Ammon's horn (tissue), 1 donor: ENCODE results near the gene LHFPL3.

Experiments
- DNase-seq: peaks from one replicate; pipeline ENCODE4 v3.0.0-alpha.2; 2016; ENCODE audit warnings: low spot score

The LHFPL3 gene

DNA sequence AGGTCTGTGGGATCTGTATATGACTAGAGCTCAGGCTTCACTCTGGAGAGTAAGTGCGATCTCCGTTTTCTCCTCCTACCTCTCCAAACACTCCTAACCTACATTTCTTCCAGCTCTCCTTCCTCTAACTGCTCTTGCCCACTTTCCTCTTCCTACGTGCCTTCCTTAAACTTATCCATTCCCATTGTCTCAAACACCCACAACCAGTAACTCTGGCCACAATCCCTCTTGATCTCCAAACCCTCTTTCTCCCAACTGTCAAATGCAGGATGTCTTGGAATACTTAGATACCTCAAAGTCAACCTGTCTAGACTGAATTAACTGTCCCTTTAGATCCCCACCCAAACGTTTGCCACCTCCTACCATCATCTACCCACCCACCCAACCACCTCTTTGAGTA, 471.9 kb downstream of the LHFPL3 start:
- DNase-seq = no peak

DNA sequence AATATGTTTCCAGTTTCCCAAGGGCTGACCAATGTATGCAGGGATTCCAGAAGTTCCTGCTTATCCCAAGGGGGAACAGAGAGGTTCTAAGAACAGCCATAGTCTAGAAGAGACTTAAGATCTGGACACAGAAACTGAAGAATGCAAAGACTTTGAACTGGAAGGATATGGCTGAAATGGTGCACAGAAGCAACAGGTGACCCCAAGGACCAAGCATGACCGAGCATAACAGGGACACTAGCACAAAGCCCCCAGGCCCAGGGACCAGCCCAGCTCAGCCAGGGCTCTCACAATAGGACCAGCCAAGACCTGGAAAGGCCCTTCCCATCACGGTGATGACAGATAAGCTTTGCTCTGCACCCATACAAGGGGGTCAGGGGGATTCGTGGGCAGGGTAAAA, 472.6 kb downstream of the LHFPL3 start:
- no peak for DNase-seq

DNA sequence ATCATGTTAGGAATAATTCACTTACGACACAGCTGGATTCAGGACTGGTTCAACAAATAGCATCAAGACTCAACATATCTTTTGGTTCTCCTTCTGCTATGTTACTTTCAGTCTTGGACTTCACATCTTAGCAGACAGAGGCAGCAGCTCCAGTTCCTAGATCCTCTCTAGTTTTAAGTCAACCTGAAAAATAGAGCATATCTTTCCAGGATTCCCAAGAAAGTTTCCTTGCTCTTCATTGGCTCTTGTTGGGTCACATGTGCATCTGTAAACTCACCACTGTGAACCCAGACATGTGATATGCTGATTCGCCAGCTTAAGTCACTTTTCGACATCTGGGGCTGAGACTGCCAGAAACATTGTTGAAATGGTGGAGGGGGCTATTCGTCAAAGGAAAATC, 475.5 kb downstream of the LHFPL3 start:
- DNase-seq = no peak

DNA sequence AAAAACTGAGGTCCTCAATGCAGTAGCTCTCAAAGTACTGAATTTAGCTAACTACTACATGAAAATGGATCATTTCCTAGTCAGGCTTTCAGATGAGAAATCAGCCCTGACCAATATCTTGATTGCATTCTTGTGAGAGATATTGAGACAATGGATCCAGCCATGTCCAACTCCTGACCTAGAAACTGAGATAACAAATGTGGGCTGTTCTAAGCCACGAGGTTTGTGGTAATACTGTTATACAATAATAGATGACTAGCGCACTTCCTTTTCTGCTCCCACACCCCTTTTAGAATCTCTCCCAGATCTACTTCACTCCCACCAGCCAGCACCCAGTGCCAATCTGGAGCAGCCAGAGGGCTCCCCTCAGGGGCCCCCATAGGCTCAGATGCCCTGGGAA, 476.3 kb downstream of the LHFPL3 start:
- no peak for DNase-seq

DNA sequence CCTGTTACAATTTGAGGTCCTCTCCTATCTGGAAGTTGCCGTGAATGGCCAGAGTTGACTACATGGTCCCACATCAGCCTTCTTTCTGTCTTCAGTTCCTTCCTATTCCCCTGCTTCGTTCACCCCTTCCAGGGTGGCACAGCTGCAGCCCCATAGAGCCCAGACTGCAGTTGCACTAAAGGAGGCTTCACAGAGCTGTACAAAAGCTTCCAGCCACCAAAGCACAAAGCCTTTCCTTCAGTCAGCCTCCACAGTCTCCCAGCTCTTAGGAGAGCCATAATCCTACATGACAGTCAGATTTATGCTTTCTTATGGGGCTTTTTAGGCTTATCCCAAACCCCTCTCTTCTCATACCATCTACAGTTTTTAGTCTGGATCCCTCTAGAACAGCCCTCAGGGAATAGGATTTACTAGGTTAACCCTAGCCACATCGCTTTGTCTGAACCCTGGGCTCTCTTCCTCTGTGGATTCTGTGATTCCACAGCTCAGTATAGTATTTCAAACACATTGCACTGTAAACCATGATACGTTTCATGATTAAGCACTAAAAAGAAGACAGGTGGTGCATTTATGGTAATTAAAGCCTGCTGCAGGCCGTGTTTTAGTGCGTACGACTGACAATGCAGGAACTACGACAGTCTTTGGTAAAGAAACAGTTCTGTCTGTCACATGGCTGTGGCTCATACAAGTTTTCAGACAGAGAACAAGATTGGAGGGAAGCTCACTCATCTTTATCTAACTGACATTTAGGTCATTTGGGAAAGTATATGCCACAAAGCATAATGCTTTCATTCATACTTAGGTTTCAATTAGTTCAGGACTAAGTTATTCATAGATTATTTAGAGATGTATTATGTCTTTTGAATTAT, 477.3 kb downstream of the LHFPL3 start:
- DNase-seq = peak; percentile 69

DNA sequence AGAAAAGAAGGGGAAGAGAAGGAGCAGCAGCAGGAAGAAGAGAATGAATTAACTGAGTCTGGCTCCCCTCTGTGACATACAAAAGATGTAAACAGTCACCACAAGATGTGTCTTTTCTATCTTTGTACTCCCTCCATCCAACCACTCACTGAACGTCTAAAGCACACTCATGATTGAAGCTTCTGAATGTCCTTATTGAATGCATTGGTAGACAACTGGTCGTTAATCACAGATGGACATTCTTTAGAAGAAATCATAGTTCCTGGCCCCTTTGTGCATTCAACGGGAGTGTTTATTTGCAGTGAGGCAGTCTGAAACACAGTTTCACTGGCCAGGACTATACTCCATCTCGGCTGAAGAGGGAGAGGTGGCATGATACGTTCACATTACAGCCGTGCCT, 479.3 kb downstream of the LHFPL3 start:
- DNase-seq = no peak

DNA sequence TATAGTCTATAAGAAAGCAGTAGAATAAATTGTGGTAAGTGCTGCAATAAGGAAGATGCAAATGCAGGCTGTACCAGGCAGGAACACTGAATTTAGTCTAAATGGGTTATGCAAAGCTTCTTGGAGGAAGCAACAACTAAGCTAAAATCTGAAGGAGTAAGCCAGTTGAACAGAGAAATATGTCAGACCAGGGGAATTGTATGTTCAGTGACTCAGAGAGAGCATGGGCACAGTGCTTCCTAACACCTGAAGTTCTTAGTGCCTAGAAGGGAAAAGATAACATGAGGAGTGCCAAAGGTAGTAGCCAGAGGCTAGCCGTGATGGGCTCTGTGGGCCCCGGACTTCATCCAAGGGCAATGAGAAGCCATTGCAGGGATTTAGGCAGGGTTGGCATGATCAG, 481.5 kb downstream of the LHFPL3 start:
- DNase-seq = no peak

DNA sequence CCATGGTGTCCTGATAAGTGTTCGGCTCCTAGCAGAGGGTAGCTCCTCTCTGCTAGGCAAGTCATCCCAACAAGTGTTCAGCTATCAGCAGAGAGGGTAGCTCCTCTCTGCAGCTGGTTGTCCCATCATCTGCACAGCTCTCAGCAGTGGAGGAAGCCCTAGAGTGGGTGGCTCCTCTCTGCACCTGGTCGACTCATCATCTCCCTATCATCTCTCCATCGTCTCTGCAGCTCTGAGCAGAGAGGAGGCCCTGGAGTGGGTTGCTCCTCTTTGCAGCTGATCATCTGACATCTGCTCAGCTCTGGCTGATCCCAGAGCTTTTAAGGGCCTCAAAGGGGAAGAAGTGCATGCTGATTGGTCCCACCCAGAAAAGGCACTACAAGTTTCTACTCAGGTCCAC, 485.7 kb downstream of the LHFPL3 start:
- no peak for DNase-seq

DNA sequence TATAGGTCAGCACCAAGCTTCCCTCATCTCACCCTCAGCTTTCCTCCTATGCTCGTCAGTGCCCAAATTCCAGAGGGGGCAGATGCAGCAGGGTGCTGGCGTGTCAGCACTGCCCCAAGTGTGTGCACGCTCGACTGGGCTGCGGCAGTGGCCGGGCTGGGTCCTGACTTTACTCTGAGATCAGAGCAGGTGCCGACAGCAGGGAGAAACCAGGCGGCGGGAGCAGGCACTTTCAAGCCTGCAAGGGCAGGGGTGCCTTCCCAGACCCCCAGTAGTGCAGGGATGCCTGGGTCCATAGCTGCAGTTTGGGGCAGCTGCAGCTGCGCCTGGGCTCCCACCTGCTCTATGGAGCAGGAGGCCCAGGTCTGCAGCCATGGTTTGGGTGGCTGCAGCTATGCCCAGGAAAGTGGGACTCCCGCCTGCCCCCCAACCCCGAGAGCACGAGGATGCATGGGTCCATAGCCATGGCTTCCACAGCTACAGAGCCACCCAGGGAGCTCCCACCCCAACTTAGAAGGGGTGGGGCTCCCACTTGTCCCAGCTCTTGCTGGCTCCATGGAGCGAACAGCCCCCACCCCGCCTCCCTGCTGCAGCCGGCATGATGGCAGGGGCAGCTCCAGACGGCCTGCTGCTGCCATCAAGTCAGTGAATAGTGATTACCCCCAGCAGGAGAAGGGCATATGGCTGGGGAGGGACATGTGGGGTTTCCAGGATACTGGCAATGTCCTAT, 486.4 kb downstream of the LHFPL3 start:
- peak; percentile 37 for DNase-seq

DNA sequence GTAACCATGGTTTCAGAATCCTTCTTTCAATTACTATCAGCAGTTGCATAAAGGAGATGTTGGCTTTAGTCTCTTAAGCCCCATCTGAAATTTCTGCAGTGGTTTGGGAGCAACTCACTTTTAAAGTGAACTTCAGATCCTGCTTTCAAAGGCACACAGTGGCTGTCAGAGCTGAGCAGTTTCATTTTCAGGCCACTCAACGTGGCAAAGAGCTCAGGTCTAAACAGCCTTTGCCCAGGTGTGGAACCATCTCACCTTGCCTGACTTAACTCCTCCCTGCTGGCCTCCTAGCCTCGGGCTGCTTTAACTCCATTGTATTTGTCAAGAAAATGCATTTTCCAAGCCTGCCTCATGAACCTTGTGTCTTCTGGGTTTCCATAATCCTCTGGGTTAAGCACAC, 488.1 kb downstream of the LHFPL3 start:
- no peak for DNase-seq

DNA sequence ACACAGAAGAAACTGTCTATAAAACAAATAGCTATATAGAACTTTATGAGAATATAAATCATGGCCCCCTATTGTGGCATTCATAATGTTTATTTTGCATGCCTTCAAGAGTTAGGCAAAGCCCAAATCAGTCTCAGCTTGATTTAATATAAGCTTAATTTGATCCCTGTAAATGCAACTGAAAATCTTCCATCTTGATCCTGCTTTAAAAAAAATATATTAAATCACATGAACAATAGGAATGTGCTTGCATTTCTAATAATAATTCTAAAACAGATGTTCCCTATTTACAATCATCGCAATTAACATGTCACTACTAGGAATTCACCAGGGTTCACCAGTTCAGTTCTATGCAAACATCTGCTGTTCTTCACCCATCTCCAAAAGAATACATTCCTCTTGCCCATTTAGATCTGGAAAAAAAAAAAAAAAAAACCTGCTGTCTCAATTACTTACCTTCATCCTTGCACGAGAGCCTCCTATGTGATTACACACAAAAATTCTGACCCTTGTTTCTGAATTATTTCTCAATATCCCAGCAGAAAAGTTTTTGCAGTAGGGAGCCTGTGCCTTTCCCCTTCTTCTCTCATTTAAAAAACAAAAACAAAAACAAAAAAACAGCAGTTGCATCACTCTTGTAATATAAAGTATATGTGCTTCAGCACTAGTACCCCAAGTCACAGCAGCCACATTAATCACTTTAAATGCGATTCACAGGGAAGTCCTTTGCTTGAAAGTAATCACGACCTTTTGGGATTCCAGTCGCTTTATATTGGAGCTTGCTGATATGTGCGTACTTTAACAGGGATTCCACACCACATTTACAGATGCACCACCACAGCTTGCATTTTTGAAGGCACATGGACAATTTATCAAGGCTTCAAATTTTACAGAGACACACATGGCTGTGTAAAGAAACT, 490.8 kb downstream of the LHFPL3 start:
- DNase-seq = no peak

DNA sequence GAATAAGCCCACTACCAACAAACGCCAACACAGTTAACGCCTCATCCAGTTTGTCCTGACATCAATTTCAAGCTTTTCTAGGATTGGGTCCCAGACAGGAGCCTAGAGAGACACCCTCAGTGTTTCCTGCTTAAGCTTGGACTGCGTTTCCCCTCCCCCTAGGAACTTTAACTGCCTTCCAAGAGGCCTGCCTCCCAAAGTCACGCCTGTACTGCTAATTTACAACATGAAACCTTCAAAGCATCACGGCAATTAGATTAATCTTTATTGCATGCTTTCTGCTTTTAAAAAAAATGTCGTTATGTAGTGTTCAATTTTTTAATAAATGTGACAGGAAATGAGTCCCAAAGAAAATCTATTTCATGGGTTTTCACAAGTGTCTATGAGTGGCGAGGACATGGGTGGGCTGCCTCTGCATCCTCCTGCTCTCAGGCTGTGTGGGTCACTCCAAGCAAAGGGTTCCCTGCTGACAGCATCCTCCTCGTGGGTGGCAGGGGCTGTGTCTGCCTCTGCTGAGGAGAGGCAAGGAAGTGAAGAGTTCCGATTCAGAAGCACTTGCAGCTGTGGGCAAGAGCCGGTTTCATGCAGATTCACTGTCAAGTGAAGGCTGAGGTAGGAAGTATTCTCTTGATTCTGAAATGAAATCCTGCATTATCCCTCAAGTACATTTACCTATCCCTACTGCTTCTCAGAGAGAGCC, 492.6 kb downstream of the LHFPL3 start:
- DNase-seq = no peak

DNA sequence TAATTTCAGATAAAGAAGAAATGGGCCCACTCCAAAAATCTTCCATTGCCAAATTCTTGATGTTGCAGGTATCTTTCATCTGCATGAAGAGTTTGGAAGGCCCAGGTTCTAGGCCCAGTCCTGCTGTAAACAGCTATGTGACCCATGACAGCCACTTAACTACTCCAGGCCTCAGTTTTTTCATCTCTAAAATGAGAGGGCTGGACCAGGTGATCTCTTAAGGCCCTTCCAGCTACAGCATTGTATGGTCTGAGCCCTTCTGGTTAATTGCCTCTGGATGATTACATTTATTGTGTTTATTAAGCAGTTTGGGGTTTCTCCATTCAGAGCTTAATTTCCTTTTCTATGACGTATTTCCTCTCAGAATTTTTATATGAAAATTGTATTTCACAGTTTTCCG, 494.8 kb downstream of the LHFPL3 start:
- no peak for DNase-seq

DNA sequence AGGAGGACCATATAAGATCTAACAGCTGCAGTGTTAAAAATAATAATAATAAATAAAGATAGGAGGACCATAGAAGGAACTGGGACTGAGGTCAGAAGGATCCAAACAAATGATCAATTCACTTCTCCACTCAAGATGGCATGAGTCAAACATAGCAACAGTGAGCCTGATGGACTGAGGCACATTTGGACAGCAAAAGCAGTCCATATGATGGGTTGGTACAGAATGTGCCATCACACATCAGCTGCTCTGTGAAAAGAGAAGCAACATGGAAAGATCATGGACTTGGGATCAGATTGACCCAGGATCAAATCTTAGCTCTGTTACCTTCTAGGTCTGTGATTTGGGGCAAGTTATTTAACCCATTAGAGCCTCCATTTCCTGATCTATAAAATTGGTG, 496.7 kb downstream of the LHFPL3 start:
- DNase-seq = no peak

DNA sequence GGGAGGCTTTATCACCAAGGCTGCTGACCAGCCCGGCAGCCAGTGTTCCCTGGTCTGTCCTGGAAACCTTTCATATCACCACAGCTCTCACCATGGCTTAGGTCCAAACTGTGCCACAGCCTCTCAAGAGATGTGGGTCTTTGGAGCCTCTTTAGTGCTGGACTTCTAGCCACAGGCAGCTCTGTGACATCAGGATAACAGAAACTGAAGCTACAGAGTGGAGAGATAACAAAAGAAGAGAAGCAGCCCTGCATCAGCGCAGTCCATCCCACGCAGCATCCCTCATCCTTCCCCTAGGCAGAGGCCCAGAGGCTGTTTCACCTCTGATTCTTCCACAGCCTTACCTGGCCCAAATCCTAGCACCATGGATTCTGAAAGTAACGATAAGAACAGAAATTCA, 497.7 kb downstream of the LHFPL3 start:
- DNase-seq = no peak

DNA sequence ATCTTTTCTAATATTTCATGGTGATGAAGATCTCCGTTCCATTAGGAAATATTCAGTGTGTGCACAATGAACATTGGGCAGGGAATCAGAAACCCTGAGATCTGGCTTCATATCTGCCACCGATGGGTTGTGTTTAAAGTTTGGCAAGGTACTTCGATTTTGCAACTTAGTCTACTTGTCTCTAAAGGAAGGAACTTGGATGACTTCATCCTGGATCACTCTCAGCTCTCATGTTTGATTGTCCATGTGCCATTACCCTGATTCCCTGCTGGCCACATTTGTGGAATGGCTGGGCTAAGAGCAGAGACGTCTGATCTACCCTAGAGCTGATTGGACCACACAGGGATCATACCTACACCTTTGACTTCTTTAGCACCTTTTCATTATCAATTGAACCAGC, 508.6 kb downstream of the LHFPL3 start:
- DNase-seq = no peak

DNA sequence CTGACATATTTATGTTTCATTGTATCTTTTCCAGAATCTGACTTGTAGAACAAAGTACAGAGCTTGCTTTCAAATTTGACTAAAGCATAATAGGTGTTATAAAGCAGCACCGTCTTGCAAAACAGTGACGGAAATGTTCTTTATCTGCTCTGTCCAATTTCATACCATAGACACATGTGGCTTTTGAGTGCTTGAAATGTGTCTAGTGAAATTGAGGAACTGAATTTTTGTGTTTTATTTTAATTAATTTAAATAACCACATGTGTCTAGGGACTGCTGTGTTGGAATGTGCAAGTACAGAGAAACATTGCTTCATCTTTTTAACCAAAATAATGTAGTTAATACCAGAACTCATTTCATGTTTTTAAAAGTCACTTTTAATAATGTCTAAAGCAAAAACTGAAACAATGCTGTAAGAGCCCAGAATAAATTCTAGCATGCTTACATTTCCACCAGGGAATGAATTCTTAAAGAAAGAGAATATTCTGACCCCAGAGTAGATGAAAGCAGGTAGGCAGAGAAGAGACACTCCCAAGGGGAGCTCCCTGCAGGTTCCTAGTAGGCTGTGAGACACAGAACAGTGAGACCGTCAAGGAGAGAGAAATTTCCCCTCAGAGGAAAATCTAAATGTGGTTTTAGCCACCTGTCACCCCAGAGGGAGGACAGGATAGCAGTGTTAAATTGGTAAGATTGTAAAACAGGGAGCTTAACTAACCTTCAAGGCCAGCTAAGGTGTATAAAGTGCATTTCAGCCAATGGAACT, 510.3 kb downstream of the LHFPL3 start:
- no peak for DNase-seq

DNA sequence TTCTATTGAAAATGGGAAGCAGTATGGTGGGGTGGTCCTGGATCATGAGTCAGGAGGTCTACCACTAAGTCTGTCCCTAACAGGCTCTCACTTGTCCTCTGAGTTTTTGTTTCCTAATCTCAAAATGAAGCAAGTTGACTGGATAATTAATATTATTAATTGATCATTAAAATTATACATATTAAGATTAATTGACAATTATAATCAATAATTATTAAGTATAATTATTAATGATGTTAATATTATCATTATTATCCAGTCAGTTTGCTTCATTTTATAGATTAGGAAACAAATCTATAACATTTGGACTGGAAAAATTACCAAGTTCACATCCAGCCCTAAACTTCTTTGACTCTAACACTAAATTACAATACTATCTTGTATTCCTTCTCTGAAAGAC, 511.4 kb downstream of the LHFPL3 start:
- no peak for DNase-seq

DNA sequence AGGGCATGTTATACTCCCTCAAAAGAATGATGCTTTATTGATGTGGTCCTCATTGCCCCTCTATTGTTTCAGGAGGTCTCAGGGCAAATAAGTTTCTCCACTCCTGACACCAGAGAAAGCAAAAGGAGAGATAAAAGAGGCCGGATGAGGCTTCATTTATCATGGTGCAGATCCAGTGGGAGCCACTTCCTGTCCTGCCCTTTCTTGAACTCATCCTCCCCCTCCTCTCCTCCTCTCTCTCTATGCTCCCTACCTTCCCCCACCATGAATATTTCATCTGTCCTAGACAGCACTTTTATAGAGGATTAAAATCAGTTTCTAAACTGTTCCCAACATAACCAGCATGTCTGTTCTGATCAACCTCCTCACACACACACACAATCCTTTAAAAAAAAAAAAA, 513.4 kb downstream of the LHFPL3 start:
- DNase-seq = no peak

DNA sequence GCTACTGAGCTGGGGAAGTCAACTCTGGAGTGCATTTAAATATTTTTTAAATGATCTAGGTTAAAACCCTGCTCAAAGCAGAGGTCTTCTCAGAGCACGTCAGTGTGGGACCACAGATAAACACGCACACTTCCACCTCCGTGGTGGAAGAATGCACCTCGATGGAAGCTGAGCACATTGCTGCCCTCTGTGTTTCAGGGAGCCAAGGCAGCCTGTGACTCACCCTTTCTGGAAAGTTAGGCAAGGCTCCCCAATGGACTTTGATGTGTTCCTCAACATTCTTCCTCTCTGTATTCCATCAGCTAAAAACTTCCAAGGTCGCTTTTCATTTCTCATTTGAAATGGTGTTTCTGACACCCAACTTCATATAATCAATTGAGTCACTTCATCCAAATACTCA, 514.8 kb downstream of the LHFPL3 start:
- no peak for DNase-seq

DNA sequence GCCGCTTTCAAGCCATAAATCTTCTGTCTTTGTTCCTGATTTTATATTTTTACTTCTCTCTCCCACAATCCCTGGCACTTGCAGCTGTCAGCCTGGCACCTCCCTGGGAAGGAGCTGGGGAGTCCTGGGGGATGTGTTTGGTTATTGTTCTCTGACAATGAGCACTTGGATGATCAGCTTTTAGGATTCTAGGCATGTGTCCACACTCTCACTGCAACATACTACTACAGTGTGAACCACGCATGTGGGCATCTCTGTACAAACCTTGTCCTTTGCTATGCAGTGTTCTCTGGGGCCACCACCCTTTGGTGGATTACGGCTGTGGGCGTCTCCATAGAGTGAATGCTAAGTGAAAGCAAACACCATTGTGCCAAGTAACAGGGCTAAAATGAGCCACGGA, 517.2 kb downstream of the LHFPL3 start:
- DNase-seq = peak; percentile 88
